Endothelial cell of umbilical vein (primary cell): ENCODE results near the gene SLC10A1. TPM values are rescaled to one million over a fixed set of nuclear protein-coding genes. Genes with fewer than 3 reads are reported as not detected.

Experiments used
- BruUV-seq: library from RNA; stranded (reverse); fragments of 400-500 nt; replicated peaks from 2 replicates; lab custom pipeline; 2021; lab: Mats Ljungman, UMichigan
- CTCF ChIA-PET: fragments of 300-600, 350-600 bp; sonication (Branson Sonifier 250); formaldehyde crosslinking; loops from one replicate; lab custom pipeline; 2021; ENCODE audit warnings: antibody characterized with exemption, inconsistent platforms; lab: Charles Lee
- POLR2A ChIA-PET: fragments of 300-600, 350-600 bp; sonication (Branson Sonifier 250); formaldehyde crosslinking; loops from one replicate; lab custom pipeline; 2021; ENCODE audit warnings: antibody characterized with exemption, inconsistent platforms; lab: Charles Lee
- DNase-seq: peaks from one replicate; pipeline ENCODE4 v3.0.0-alpha.2; 2011; ENCODE audit warnings: low read depth, low spot score
- FAIRE-seq: peaks from 2 replicates; lab custom pipeline; 2011; peaks lifted over from hg19 to GRCh38; lab: Jason Lieb, UNC
- H2AFZ ChIP-seq: 2 replicates; pipeline ENCODE4 v1.6.0; 2012; ENCODE audit warnings: low read depth, low read length, control low read depth, inconsistent platforms
- H3K27ac ChIP-seq: 2 replicates; pipeline ENCODE4 v1.5.1; 2011; ENCODE audit warnings: low read depth, mild to moderate bottlenecking, control low read depth, low read length, moderate library complexity; ENCODE audit not compliant: insufficient read depth
- H3K27me3 ChIP-seq, 2 experiments: 2 replicates each; pipeline versions ENCODE4 v1.6.0 to v1.6.1; 2011; ENCODE audit warnings: low read length in 2 of 2, mixed read lengths in 1 of 2; ENCODE audit not compliant: control insufficient read depth in 2 of 2, insufficient read depth in 2 of 2
- H3K36me3 ChIP-seq, 2 experiments: 2 replicates in 1 of 2; 3 replicates in 1 of 2; pipeline ENCODE4 v1.5.1; 2011; ENCODE audit warnings: low read length in 2 of 2, mild to moderate bottlenecking in 1 of 2, moderate library complexity in 1 of 2; ENCODE audit not compliant: control insufficient read depth in 2 of 2, insufficient read depth in 2 of 2; ENCODE audit errors: extremely low read depth in 1 of 2
- H3K4me1 ChIP-seq: 3 replicates; pipeline ENCODE4 v1.5.1; 2011; ENCODE audit warnings: mild to moderate bottlenecking, low read length; ENCODE audit not compliant: control insufficient read depth, insufficient read depth; ENCODE audit errors: extremely low read depth
- H3K4me2 ChIP-seq: 2 replicates; pipeline ENCODE4 v1.6.1; 2011; ENCODE audit warnings: low read length, control low read depth, mixed read lengths; ENCODE audit not compliant: insufficient read depth
- H3K4me3 ChIP-seq, 3 experiments: fragments of 200-600 bp in 1 of 3; sonication (generic), shearing (Covaris generic) in 1 of 3; replicated peaks in 1 of 3; 2 replicates each; pipeline ENCODE4 v1.5.1; 2011 to 2016; ENCODE audit warnings: control low read depth in 3 of 3, low read length in 3 of 3, mild to moderate bottlenecking in 2 of 3, inconsistent platforms in 1 of 3, low read depth in 1 of 3, moderate library complexity in 1 of 3; ENCODE audit not compliant: insufficient read depth in 1 of 3
- H3K79me2 ChIP-seq: 2 replicates; pipeline ENCODE4 v1.6.0; 2012; ENCODE audit warnings: low read length, inconsistent platforms; ENCODE audit not compliant: control insufficient read depth, insufficient read depth
- H3K9ac ChIP-seq: replicated peaks from 2 replicates; pipeline ENCODE3; 2011; ENCODE audit warnings: low read length, control low read depth; ENCODE audit not compliant: insufficient read depth; ENCODE audit errors: extremely low read depth
- H3K9me1 ChIP-seq: replicated peaks from 3 replicates; pipeline ENCODE4 v1.6.0; 2011; ENCODE audit warnings: mild to moderate bottlenecking, low read length; ENCODE audit not compliant: control insufficient read depth, insufficient read depth; ENCODE audit errors: extremely low read depth
- H3K9me3 ChIP-seq: replicated peaks from 2 replicates; pipeline ENCODE4 v1.5.1; 2012; ENCODE audit warnings: low read length, inconsistent platforms; ENCODE audit not compliant: control insufficient read depth, insufficient read depth
- H4K20me1 ChIP-seq: replicated peaks from 2 replicates; pipeline ENCODE3; 2011; ENCODE audit warnings: mild to moderate bottlenecking, low read length; ENCODE audit not compliant: control insufficient read depth, insufficient read depth; ENCODE audit errors: extremely low read depth
- EZH2 ChIP-seq: IDR thresholded peaks from 2 replicates; pipeline ENCODE4 v1.6.1; 2012; ENCODE audit warnings: borderline replicate concordance, low read depth, mild to moderate bottlenecking, moderate library complexity, low read length, inconsistent platforms; ENCODE audit not compliant: severe bottlenecking
- FOS ChIP-seq: IDR thresholded peaks from 2 replicates; pipeline ENCODE4 v1.6.1; 2011; ENCODE audit warnings: mild to moderate bottlenecking, low read length, moderate library complexity, borderline replicate concordance; ENCODE audit not compliant: insufficient read depth
- JUN ChIP-seq: IDR thresholded peaks from 2 replicates; pipeline ENCODE4 v1.6.1; 2011; ENCODE audit warnings: borderline replicate concordance, low read depth; ENCODE audit not compliant: insufficient read length, insufficient read depth
- POLR2A ChIP-seq: IDR thresholded peaks from 2 replicates; pipeline ENCODE4 v1.6.1; 2012; ENCODE audit warnings: low read depth, mild to moderate bottlenecking, control low read depth, low read length
- POLR2AphosphoS5 ChIP-seq: IDR thresholded peaks from 2 replicates; pipeline ENCODE4 v1.6.1; 2012; ENCODE audit warnings: low read depth, mild to moderate bottlenecking, control low read depth, low read length, moderate library complexity; ENCODE audit not compliant: insufficient read depth
- dilution Hi-C: fragments of 300-500 bp; cut with MboI; formaldehyde crosslinking; loops from one replicate; pipeline ENCODE4 v1.15.0; 2019; ENCODE audit warnings: low sequenced_read_pairs; ENCODE audit not compliant: extremely low pct_ligation_motif_present
- intact Hi-C: fragments of 100-400 bp; cut with micrococcal nuclease; formaldehyde crosslinking; loops from one replicate; pipeline ENCODE4 v1.10.0; 2022
- polyA plus RNA-seq, 4 experiments: library from polyadenylated mRNA; depleted of rRNA in 3 of 4; stranded (reverse) in 3 of 4; unstranded in 1 of 4; fragments of >200 nt; gene quantifications; 2 replicates each; pipeline versions ENCODE4 v1.2.1 to v1.2.3, GENCODE V29; 2011 to 2012; ENCODE audit warnings: missing spikeins in 1 of 4
- total RNA-seq: library from RNA; stranded (reverse); gene quantifications from 2 replicates; pipeline ENCODE4 v1.2.3, GENCODE V29; 2021
- TF ChIP-seq, protein P1 (sequence below), 2 donors: IDR thresholded peaks; 1 replicate in 1 of 2; 2 replicates in 1 of 2; pipeline ENCODE4 v1.5.1; 2011; ENCODE audit warnings: low read length in 2 of 2, mild to moderate bottlenecking in 2 of 2, moderate library complexity in 2 of 2, control low read depth in 1 of 2, inconsistent platforms in 1 of 2, low read depth in 1 of 2; ENCODE audit not compliant: insufficient read depth in 1 of 2; ENCODE audit errors: extremely low read depth in 1 of 2
- TF ChIP-seq, protein P2 (sequence below): IDR thresholded peaks from 2 replicates; pipeline ENCODE4 v1.6.1; 2011; ENCODE audit not compliant: insufficient read depth, insufficient read length

The SLC10A1 gene
- total and polyA plus RNA-seq, 2 donors (not counting 3 experiments of a cell fraction or from before 2014, with no cell fraction given): not detected

DNA sequence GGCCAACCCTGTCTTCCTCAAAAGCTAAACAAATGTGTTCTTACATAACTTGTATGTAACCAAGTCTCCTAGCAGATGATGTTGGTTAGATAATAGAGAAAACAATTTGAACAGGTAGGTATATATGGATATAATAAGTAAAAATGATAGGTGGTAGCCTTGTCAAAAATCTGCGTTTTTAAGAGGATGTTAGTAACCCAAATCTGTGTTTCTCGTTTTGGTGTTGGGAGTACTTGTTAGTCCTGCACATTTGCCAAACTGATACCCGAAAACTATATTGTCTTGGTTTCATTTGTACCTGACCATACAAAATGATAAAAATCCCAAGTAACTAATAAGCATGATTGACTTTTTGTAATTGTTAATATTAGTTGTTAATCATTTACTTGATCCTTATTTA, 22.0 kb downstream of the SLC10A1 start:
- H2AFZ ChIP-seq: no peak overlapping the region
- peaks cover 13% of the 10 kb centered on the region for H4K20me1 ChIP-seq
- no peaks in the 10 kb centered on the region for H3K27me3 ChIP-seq
- TF ChIP-seq EZH2: no peak
- H3K27ac ChIP-seq: no peak overlapping the region
- dilution Hi-C loops: no loop called here
- H3K9ac ChIP-seq: no peak overlapping the region
- H3K4me2 ChIP-seq: no peak overlapping the region
- peaks cover 22% of the 10 kb centered on the region for H3K79me2 ChIP-seq
- H3K36me3 ChIP-seq: peaks cover 35 to 50% of the 10 kb centered on the region in 2 experiments
- intact Hi-C loops: no loop called here
- CTCF ChIA-PET: no interaction called here
- no TSS peak for BruUV-seq
- no peak for DNase-seq
- POLR2A ChIA-PET: no interaction called here
- no peaks in the 10 kb centered on the region for H3K9me3 ChIP-seq
- H3K4me1 ChIP-seq: peaks cover 3% of the 10 kb centered on the region
- H3K9me1 ChIP-seq: no peaks in the 10 kb centered on the region
- H3K4me3 ChIP-seq: no peak overlapping the region
- FAIRE-seq: no peak

- Histone ChIP-seq H3K4me3 (no peak overlapping the region), H3K27me3 (no peaks in the 10 kb centered on the region), H4K20me1 (peaks cover 20% of the 10 kb centered on the region), H3K9ac (no peak overlapping the region), H3K36me3 (peaks cover 37 to 61% of the 10 kb centered on the region in 2 experiments), H3K4me1 (peaks cover 16% of the 10 kb centered on the region), H3K9me3 (no peaks in the 10 kb centered on the region), H3K4me2 (no peak overlapping the region), H3K79me2 (peaks cover 34% of the 10 kb centered on the region), H2AFZ (no peak overlapping the region), H3K9me1 (no peaks in the 10 kb centered on the region), H3K27ac (no peak overlapping the region)
- TF ChIP-seq POLR2A (no peak), FOS (no peak), EZH2 (no peak), POLR2AphosphoS5 (peak; percentile 20), JUN (no peak)
- TF ChIP-seq, protein P1, sequence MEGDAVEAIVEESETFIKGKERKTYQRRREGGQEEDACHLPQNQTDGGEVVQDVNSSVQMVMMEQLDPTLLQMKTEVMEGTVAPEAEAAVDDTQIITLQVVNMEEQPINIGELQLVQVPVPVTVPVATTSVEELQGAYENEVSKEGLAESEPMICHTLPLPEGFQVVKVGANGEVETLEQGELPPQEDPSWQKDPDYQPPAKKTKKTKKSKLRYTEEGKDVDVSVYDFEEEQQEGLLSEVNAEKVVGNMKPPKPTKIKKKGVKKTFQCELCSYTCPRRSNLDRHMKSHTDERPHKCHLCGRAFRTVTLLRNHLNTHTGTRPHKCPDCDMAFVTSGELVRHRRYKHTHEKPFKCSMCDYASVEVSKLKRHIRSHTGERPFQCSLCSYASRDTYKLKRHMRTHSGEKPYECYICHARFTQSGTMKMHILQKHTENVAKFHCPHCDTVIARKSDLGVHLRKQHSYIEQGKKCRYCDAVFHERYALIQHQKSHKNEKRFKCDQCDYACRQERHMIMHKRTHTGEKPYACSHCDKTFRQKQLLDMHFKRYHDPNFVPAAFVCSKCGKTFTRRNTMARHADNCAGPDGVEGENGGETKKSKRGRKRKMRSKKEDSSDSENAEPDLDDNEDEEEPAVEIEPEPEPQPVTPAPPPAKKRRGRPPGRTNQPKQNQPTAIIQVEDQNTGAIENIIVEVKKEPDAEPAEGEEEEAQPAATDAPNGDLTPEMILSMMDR (IDR thresholded peaks at IDR 0.05; ENCODE audit: extremely low read depth in 1 of 2, insufficient read depth in 1 of 2, low read depth in 1 of 2, low read length in 2 of 2): no peak
- TF ChIP-seq, protein P2, sequence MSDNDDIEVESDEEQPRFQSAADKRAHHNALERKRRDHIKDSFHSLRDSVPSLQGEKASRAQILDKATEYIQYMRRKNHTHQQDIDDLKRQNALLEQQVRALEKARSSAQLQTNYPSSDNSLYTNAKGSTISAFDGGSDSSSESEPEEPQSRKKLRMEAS: no peak
- FAIRE-seq: no peak
- BruUV-seq: no TSS peak
- ChIA-PET CTCF (interaction anchor here (0.7 to 1.6 kb wide), 3 partner anchors 43 to 313 kb away, joined by 3 to 15 read pairs (median 4); no protein-coding TSS in a partner anchor), POLR2A (interaction anchor here (0.7 to 1.8 kb wide), 2 partner anchors 43 to 163 kb away, joined by 5 to 7 read pairs; no protein-coding TSS in a partner anchor)
- no peak for DNase-seq
- dilution Hi-C loops: no loop called here
- intact Hi-C loops: no loop called here
These were observed 23.3 kb downstream of the SLC10A1 start for GRCh38 chr14:69773571-69774276.
